GM18505 (cell line): ENCODE results near the gene ACOT12.
"Not testable (repeated sequence)": the region's sequence is repeated elsewhere in the genome, so short reads cannot be mapped to it uniquely, and the experiment has no call there.

ENCODE experiments used
- ATAC-seq: cut with Tn5 transposase; IDR thresholded peaks from one replicate; pipeline ENCODE4 v1.9.1; 2021; ENCODE audit not compliant: unreplicated experiment
- POLR2A ChIP-seq: IDR thresholded peaks from 4 replicates; pipeline ENCODE4 v1.6.1; 2011; ENCODE audit warnings: borderline replicate concordance; ENCODE audit not compliant: insufficient read depth, insufficient read length; ENCODE audit errors: extremely low read depth

The ACOT12 gene

DNA sequence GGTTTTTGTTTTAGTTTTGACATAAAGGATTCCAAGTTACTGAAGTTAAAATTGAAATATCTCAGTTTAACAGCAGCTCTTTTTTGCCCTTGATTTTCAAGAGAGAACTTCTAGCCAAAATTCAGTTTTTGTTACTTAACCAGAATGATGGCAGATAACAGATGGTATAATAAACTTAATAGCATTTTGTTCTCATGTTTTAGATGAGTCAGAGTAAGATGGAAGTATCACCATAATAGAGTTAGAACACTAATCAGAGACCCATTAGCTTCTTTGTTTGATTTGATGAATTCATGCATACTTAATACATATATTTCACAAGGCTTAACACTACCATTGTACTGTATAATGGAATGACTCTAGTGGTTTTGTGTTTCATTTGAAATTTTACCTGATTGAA, 80.7 kb downstream of the ACOT12 start:
- ATAC-seq: no peak
- no peak for TF ChIP-seq POLR2A

DNA sequence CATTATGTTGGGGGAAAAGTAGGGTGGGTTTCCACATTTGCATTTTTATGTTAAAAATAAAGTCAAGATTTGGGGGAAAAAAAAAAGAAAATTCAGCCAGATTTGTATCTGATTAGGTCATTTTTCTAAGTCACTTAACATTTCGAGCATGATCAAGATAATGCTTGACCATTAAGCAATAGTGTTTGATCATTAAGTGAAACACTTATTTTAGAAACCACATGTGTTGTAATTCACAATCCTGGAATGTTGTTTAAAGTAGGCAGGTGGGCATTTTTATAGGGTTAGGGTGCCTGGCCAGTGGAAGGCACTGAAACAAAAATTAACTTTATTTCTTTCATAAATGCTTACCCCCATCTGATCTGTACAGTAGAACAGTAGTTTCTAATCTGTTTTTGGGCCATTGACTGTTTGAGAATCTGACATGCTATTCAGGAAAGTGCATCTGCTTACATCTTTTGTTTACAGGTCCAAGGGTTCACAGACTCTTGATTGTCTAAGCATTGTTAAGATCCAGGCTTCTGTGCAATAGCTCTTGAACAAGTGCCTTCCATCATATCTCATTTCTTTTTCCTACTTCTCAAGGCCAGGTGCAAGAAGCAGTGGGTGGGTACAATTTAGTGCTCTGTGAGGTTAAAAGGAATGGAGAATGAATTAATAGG, 83.4 kb downstream of the ACOT12 start:
- ATAC-seq: no peak
- TF ChIP-seq POLR2A: no peak

DNA sequence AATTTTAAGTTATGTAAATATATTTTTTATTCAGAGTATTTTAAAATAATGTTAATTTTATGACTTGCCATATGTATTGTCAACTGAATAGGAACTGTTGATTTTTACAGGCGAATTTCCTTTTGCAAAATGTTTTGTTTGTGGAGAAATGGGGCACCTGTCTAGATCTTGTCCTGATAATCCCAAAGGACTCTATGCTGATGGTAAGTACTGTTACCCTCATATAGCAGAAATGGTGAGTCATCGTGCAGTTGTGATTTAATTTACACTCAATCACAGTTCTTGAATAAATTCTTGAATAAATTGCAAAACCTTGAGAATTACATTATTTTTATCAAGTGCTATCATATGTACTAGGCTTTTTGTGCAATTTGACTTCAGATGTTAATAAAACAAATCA, 85.1 kb downstream of the ACOT12 start:
- ATAC-seq: no peak
- no peak for TF ChIP-seq POLR2A

DNA sequence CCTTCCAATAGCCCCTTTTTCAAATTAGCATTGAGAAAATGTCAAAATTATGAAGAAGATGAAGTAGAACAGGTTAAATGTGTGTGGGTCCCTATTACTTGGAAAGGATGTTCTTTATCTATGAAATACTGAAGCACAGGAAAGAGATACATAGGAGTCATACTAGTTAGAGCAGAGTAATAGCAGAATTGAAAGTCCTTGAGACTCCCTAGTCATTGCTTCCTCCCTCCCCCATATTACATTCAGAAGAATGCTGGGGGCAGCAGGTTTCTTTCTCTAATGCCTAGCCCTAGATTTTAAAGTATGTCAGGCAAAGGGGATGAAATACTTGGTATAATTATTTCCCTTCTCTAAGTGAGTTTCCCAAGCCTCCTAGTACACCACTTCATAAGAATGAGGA, 88.1 kb downstream of the ACOT12 start:
- ATAC-seq: no peak
- TF ChIP-seq POLR2A: no peak

DNA sequence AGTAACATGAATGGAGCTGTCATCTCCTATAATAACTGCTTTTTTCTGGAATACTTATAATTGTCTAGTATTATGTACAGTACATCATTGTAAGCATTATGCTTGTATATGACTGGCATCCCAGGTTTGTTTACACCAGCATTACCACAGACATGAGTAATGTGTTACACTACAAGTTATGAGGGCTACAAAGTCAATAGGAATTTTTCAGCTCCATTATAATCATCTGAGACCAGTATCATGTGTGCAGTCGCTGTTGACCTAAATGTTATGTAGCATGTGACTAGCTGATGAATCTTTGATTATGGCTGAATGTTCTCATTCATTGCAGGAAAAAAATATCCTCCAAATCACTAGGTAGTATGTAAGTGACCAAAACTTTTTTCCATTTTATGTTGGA, 90.4 kb downstream of the ACOT12 start:
- TF ChIP-seq POLR2A: no peak
- no peak for ATAC-seq

DNA sequence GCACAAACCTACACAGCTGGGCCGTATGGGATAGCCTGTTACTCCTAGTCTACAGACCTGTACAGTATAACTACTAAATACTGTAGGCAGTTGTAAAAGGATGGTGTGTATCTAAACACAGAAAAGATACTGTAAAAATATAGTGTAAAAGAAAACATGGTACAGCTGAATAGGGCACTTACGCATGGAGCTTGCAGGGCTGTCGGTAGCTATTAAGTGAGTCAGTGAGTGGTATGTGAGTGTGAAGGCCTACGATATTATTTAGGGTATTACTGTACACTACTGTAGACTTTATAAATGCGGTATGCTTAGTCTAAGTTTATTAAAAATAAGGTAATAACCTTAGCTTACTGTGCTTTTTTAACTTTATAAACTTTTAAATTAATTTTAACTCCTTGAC, 91.3 kb downstream of the ACOT12 start:
- no peak for TF ChIP-seq POLR2A
- no peak for ATAC-seq

DNA sequence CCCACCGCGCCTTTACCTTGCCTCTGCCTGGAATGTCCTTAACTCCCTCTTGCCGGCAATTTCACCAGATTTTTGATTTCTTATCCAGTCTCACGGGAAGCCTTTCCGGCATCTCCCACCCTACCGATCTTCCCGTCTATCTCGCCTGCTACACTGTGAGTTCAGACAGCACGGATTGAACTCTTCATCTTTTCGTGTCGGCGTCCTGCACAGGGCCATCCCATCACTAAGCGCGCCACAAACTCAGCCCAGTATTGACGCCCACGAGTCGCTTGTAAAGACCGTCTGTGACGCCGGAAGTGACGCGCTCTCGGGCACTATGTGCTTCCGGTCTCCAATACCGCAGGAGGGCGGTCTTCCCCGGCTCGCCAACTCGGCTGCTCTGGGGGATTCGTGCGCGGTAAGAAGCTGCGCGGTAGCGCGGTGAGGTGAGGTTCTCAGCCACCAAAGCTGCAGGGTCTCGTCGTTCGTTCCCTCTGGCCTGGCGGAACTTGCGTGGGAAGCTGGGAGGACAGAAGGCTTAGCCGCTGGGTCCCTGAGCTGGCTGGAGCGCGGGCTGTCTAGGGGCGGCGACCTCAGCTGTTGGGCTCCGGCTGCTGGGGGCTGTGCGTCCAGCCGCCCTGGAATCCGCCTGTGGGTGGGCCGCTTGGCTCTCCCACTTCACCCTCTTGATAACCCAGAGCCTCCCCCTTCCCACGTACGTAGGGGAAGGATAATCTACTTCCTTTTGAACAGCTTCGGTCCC, 92.5 kb downstream of the ACOT12 start, which contains the start of gene ZCCHC9:
TSS of gene ZCCHC9 (plus strand) at position 317 of the 745 bp plus-strand sequence. CDS start 3,171 bp downstream, outside the sequence.
- peak; percentile 95 for ATAC-seq
- peak; percentile 96 for TF ChIP-seq POLR2A

DNA sequence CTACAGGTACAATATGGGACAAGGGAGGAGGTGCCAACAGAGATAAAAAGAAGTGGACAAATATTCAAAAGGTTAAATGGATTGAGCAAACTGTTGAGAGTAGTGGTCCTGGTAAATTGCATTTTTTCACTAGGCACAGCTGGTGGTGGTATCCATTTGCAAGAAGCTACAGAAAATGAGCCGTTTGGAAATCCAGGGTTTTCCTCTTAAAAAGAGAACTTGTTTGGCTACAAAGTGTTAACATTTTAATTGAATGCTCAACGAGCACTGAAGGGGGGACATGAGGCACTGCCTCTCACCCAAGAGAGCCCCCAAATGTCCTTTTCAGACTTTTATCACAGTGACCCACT, 93.0 kb downstream of the ACOT12 start:
- no peak for TF ChIP-seq POLR2A
- ATAC-seq: no peak

DNA sequence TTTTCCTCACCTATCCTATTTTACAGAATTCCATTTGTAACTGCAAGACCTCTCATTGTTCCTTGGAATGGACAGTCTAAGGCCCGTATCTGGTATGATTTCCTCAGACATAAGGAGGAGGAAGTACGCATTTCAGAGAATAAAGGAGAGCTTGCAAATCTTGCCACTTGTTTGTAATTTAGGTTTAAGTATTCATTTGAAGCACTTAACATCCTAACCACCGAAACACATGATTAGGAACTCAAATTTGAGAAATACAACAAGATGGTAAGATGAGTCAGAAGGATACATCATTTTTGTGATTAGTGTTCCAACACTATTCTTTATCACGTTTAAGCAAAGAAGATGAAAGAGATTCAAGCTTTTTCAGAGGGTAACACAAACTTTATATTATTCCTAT, 96.4 kb downstream of the ACOT12 start:
- no peak for ATAC-seq
- TF ChIP-seq POLR2A: no peak

DNA sequence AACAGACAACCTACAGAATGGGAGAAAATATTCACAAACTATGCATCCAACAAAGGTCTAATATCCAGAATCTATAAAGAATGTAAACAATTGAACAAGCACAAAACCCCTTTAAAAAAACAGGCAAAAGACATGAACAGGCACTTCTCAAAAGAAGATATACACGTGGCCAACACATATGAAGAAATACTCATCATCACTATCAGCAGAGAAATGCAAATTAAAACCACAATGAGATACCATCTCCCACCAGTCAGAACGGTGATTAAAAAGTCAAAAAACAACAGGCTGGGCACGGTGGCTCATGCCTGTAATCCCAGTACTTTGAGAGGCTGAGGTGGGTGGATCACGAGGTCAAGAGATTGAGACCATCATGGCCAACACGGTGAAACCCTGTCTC, 99.9 kb downstream of the ACOT12 start:
- not testable (repeated sequence) for ATAC-seq

DNA sequence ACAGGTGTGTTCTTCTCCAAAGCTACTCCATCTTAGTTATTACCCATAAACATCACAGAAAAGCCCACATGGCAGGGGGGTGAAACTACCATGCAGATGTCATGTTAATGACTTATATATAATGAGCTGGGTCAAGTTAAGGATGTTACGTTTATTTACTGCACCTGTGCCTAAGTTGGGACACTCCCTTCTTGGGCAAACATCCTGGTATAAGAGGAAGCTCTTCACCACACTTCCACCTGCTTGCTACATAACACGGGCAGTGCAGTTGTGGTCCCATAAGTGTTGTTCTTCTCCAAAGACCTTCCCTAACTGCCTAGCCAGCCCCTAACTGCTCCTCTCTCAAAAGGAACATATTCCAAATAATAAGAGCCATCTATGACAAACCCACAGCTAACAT, 101.8 kb downstream of the ACOT12 start:
- no peak for TF ChIP-seq POLR2A
- ATAC-seq: no peak

DNA sequence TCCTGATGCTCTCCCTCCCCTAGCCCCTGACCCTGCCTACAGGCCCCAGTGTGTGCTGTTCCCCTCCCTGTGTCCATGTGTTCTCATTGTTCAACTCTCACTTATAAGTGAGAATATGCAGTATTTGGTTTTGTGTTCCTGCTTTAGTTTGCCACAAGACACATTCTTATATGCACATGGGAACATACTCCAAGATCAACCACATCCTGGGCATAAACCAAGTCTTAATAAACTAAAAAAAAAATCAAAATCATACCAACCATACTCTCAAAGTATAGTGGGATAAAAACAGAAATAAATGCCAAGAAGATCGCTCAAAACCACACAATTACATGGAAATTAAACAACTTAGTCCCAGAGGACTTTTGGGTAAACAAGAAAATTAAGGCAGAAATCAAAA, 103.8 kb downstream of the ACOT12 start:
- TF ChIP-seq POLR2A: no peak
- no peak for ATAC-seq

DNA sequence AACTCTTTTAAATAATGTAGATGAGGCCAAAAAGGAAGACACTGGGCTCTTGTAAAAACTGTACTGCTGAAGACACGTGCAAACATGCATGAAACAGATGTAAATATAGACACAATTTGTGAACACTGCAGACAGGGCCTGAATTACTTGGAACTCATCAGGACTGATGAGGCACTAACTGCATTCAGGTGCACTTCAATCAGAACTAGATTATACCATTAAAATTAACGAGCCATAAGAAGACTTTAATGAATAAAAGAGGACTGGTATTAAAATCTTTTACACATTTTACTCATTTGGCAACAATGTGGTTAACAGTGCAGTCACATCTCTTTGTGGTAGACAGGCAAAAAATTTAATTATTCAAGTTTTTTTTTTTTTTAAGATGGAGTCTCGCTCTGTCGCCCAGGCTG, 105.9 kb downstream of the ACOT12 start:
- no peak for ATAC-seq
- no peak for TF ChIP-seq POLR2A

DNA sequence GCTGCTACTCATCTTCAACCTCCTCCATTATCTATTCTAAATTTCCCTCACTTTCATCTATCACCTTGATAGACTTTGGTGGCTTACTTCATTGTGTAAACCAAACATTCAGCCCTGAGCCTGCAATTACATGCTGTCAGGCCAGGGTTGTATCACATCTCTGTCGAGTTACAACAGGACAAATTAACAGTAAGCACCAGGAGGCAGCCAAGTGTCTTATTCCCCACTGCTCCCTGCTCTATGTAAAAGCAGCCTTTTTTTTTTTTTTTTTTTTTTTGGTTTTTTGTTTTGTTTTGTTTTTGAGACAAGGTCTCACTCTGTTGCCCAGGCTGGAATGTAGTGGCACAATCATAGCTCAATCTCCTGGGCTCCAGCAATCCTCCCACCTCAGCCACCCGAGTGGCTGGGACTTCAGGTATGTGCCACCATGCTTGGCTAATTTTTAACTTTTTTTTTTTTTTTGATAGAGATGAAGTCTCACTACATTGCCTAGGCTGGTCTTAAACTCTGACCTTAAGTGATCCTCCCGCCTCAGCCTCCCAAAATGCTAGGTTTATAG, 107.8 kb downstream of the ACOT12 start:
- no peak for TF ChIP-seq POLR2A
- no peak for ATAC-seq
